T-helper 17 cell (primary cell): ENCODE results near the gene CHST11. TPM values are rescaled to one million over a fixed set of nuclear protein-coding genes. Genes with fewer than 3 reads are reported as not detected.

ENCODE experiments used
- ATAC-seq: fragments of 150-1000 bp; cut with Tn5 transposase; 2 replicates; pipeline ENCODE4 v1.10.0; 2021; ENCODE audit warnings: mild to moderate bottlenecking, moderate library complexity
- DNase-seq, 3 donors: peaks; one replicate each; pipeline versions ENCODE4 v3.0.0 to v3.0.0-alpha.2; 2020 to 2021
- H3K9me3 ChIP-seq: one replicate; pipeline ENCODE4 v1.7.0; 2013; ENCODE audit warnings: low read length, mild to moderate bottlenecking; ENCODE audit not compliant: control insufficient read depth, poor library complexity, severe bottlenecking
- H3K27ac Mint-ChIP-seq: one replicate; pipeline ENCODE4 v1.8.0; 2022; ENCODE audit warnings: mild to moderate bottlenecking, moderate library complexity, mixed read lengths
- H3K27me3 Mint-ChIP-seq: one replicate; pipeline ENCODE4 v1.8.0; 2022; ENCODE audit warnings: mixed read lengths
- H3K36me3 Mint-ChIP-seq: one replicate; pipeline ENCODE4 v1.8.0; 2022; ENCODE audit warnings: low read depth, mixed read lengths
- H3K4me1 Mint-ChIP-seq: one replicate; pipeline ENCODE4 v1.8.0; 2022; ENCODE audit warnings: mild to moderate bottlenecking, mixed read lengths
- H3K4me3 Mint-ChIP-seq: one replicate; pipeline ENCODE4 v1.8.0; 2022; ENCODE audit warnings: mild to moderate bottlenecking, moderate library complexity, mixed read lengths
- total RNA-seq, 4 donors: library from RNA in 2 of 4; stranded (reverse) in 2 of 4; gene quantifications; one replicate each; pipeline ENCODE4 v1.2.3 and lab custom pipeline; 2022 to 2026

The CHST11 gene
- total RNA-seq = 10 to 100 TPM; 76.6 to 78.3 TPM
- 132 to 165 reads per million in 2 donors for total RNA-seq (lab: John Stamatoyannopoulos, UW)

DNA sequence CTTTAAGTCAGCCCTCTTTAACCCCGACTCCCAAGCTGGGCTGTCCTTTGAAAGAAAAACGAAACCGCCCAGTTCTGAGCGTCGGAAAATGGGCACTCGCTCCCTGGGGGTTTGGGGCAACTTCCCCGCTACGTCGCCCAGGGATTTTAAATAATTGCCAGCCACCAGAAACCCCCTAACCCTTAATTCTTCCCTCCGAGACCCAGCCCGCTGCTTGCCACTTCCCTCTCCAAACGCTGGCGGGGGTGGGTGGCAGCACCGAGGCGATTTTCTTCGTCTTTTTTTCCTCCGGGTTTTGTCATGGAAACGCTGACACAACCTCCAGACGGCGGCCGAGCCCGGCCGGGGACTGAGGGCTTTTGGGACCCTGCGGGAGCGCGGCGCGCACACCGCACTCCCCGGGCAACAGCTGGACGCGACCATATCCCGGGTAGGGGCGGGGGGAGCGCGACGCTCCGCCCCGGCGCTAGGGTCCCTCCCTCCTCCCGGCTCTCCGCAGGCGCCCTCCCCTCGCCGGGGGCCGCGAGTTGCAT lies at the start of gene CHST11:
Gene CHST11 (plus strand): TSS at position 532 of the 533 bp plus-strand sequence.
- Mint-ChIP-seq H3K4me1 (peaks cover 30% of the 10 kb centered on the region), H3K27ac (peak within 1 kb of the TSS; percentile 99), H3K4me3 (peak within 1 kb of the TSS; percentile 97), H3K27me3 (no peaks in the 10 kb centered on the region), H3K36me3 (peaks cover 9% of the 10 kb centered on the region)
- peak; percentile 51 to 72 (median 66) for DNase-seq
- ATAC-seq = peak; percentile 73
- H3K9me3 ChIP-seq = no peaks in the 10 kb centered on the region

DNA sequence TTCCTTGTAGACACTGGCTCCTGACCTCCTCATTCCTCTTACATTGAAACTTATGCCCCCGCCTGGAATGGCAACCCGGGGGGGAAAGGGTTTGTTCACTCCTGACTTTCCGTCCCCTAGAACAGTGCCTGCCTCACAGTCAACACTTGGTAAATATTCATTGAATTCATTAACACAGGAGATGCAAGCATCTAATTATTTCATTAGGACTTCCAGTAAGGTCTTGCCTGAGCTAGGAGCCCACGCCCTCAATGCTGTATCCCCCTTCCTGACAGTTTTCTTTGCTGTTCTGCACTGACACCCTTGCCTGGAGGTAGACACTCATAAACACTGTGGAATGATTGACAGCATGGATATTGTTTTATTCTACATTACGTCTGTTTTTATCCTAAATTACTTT lies 49.3 kb upstream of the CHST11 start:
- H3K27ac Mint-ChIP-seq = no peak overlapping the region
- DNase-seq = no peak
- no peak for ATAC-seq
- H3K4me1 Mint-ChIP-seq = no peaks in the 10 kb centered on the region
- H3K4me3 Mint-ChIP-seq = no peak overlapping the region
- H3K9me3 ChIP-seq = no peaks in the 10 kb centered on the region
- H3K36me3 Mint-ChIP-seq = peaks cover 5% of the 10 kb centered on the region
- peaks cover 13% of the 10 kb centered on the region for H3K27me3 Mint-ChIP-seq

DNA sequence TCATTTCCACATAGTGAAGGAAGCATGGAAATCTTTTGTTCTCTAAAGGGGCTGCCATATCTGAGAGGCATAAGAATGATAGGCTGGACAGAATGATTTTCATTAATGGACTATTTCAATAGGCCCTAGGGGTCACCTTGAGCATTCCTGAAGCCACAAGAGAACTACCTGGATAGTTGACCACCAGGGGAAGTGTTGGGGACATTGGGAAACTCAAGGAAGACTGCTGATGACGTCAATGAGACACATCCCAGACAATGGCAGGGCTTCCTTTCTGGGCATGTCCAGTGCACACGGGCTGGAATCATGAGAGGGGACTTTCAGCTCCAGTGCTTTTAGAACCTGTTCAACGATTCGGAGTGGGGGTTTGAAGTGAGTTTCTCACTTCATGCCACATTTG lies 48.8 kb upstream of the CHST11 start:
- no peak overlapping the region for H3K4me3 Mint-ChIP-seq
- no peak overlapping the region for H3K27ac Mint-ChIP-seq
- peaks cover 17% of the 10 kb centered on the region for H3K27me3 Mint-ChIP-seq
- ATAC-seq (no peak), DNase-seq (no peak)
- peaks cover 5% of the 10 kb centered on the region for H3K36me3 Mint-ChIP-seq
- H3K9me3 ChIP-seq = no peaks in the 10 kb centered on the region
- no peaks in the 10 kb centered on the region for H3K4me1 Mint-ChIP-seq

DNA sequence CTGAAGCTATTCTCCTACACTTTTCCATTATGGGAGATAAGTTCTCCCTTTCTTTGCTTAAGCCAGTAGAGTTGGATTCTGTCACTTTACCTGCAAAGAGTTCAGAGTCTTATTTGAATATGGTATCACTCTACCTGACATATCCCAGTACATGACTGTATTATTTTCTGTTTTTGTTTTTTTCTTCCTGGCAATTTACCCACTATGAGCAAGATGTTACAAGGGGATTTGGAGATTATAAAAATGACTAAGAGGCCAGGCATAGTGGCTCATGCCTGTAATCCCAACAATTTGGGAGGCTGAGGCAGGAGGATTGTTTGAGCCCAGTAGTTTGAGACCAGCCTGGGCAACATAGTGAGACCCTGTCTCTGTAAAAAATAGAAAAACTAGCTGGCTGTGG lies 46.4 kb upstream of the CHST11 start:
- H3K27me3 Mint-ChIP-seq = peaks cover 20% of the 10 kb centered on the region
- ATAC-seq (no peak), DNase-seq (no peak)
- no peak overlapping the region for H3K4me3 Mint-ChIP-seq
- H3K27ac Mint-ChIP-seq = no peak overlapping the region
- H3K36me3 Mint-ChIP-seq = peaks cover 5% of the 10 kb centered on the region
- H3K9me3 ChIP-seq = no peaks in the 10 kb centered on the region
- no peaks in the 10 kb centered on the region for H3K4me1 Mint-ChIP-seq

DNA sequence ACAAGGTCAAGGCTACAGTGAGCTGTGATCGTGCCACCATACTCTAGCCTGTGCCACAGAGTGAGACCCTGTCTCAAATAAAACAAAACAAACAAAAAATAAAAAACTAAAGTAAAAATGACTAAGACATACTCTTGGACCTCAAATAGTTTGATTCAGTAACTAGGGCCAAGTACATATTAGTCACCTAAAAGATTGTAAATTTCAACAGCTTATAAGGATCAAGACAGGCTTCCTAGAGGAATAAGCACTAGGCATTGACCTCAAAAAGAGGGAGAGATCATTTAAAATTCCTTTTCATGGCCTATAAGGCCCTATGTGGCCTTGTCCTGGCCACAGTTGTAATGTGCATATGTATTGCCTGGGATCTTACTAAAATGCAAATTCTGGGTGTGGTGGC lies 46.0 kb upstream of the CHST11 start:
- Mint-ChIP-seq H3K4me1 (no peaks in the 10 kb centered on the region), H3K27ac (no peak overlapping the region), H3K4me3 (no peak overlapping the region), H3K27me3 (peaks cover 20% of the 10 kb centered on the region), H3K36me3 (peaks cover 5% of the 10 kb centered on the region)
- H3K9me3 ChIP-seq = no peaks in the 10 kb centered on the region
- DNase-seq (no peak), ATAC-seq (no peak)

DNA sequence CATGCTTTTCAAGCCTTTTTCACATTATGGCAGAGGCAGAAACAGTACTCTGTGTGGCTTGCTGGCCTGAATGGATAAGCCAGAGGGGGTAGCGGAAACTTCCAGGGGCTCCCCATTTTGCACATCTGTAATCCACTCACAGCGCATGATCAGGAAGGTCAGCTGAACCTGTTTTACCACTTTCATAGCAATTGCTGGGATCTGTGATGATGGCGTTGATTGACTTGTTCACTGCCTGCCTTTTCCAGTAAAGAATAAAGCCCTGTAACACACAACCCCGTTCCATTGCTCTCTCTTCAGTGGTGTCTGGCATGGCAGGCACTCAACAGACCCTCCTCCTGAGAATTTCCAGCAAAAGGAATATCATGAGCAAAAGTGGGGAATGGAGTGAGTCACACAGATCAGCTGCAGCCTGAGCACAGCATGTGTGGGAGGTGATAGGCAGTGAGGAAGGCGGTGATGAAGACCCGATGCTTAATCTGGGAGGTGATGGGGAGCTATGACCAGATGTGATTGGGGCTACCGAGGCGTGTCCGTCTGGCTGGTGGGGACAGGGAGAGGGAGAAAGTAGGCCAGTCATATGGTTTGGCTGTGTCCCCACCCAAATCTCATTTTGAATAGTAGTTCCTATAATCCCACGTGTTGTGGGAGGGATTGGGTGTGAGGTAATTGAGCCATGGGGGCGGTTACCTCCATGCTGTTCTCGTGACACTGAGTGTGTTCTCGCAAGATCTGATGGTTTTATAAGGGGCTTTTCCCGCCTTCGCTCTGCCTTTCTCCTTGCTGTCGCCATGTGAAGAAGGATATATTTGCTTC lies 44.7 kb upstream of the CHST11 start:
- H3K27ac Mint-ChIP-seq = no peak overlapping the region

DNA sequence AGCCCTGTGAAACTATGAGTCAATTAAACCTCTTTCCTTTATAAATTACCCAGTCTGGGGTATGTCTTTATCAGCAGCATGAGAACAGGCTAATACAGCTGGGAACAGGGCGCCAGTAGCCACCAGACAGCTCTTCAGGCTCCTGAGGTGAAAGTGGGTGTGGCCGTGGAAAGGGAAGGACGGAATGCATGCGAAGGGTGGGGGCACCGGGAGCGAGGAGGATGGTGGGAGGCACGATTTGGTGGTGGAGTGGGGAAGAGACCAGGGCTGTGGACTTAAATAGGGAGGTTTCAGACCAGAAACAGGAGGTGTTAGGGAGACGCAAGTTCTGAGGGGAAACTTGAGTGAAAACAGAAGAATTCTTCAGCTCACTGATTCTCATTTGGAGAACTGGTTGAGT lies 44.1 kb upstream of the CHST11 start:
- Mint-ChIP-seq H3K36me3 (peaks cover 2% of the 10 kb centered on the region), H3K27me3 (peaks cover 20% of the 10 kb centered on the region), H3K27ac (no peak overlapping the region), H3K4me3 (no peak overlapping the region), H3K4me1 (no peaks in the 10 kb centered on the region)
- ATAC-seq (no peak), DNase-seq (no peak)
- no peaks in the 10 kb centered on the region for H3K9me3 ChIP-seq

More for the DNA sequence above, 44.7 kb upstream of the CHST11 start:
- no peak for ATAC-seq
- Mint-ChIP-seq H3K36me3 (peaks cover 5% of the 10 kb centered on the region), H3K27me3 (peaks cover 20% of the 10 kb centered on the region), H3K4me3 (no peak overlapping the region), H3K4me1 (no peaks in the 10 kb centered on the region)
- H3K9me3 ChIP-seq = no peaks in the 10 kb centered on the region
- no peak for DNase-seq

DNA sequence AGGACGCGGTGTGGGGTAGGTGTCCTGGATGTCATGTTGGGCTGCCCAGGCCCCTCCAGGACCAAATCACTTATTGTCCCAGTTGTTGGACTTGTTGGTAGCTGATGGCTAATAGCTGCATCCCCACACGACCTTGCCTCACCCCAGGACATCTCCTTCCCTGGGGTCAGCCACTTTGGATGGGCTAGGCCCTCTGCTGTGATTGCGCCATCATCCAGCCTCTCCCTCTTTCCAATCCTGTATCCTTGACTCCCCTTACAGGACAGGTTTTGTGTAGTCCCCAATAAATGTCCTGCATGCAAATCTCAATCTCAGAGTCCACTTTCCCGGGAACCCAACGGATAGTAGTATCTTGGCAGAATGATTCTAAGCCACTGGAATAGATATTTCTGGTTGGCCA lies 43.4 kb upstream of the CHST11 start:
- DNase-seq (no peak), ATAC-seq (no peak)
- H3K27me3 Mint-ChIP-seq = peaks cover 15% of the 10 kb centered on the region
- H3K4me1 Mint-ChIP-seq = no peaks in the 10 kb centered on the region
- H3K9me3 ChIP-seq = no peaks in the 10 kb centered on the region
- H3K27ac Mint-ChIP-seq = no peak overlapping the region
- H3K36me3 Mint-ChIP-seq = peaks cover 2% of the 10 kb centered on the region
- H3K4me3 Mint-ChIP-seq = no peak overlapping the region

DNA sequence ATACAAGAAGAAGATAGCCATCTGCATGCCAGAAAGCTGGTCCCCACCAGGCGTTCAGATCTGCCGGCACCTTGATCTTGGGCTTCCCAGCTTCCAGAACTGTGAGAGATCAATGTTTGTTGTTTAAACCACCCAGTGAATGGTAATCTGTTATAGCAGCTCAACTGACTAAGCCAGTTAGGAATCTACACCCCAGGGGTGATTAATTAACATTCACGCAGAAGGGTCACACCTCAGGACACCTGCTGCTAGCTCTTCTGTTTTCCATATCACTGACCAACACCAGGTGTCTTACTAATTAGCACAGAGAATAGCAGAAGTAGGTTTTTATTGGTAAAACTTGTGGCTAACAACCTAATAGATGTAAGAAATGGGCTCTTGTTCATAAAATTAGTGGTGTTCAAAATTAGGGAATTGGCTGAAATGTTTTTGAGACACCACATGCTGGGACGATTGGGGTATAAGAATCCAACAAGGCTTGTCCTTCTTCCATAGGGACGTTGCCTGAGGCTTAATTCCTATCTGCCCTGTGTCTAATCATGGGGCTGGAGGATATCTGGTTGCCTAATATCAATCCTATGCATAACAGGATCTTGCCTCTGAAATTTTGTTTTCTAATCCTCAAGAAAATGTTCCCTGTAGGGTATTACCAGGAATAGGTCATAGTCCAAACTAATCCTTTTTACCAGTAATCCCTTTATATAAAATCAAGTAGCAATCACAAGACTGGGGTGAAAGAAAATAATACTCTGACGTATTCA lies 42.0 kb upstream of the CHST11 start:
- H3K9me3 ChIP-seq = no peaks in the 10 kb centered on the region
- H3K36me3 Mint-ChIP-seq = peaks cover 2% of the 10 kb centered on the region
- H3K4me1 Mint-ChIP-seq = no peaks in the 10 kb centered on the region
- H3K4me3 Mint-ChIP-seq = no peak overlapping the region
- peaks cover 15% of the 10 kb centered on the region for H3K27me3 Mint-ChIP-seq
- ATAC-seq (no peak), DNase-seq (no peak)
- H3K27ac Mint-ChIP-seq = no peak overlapping the region

DNA sequence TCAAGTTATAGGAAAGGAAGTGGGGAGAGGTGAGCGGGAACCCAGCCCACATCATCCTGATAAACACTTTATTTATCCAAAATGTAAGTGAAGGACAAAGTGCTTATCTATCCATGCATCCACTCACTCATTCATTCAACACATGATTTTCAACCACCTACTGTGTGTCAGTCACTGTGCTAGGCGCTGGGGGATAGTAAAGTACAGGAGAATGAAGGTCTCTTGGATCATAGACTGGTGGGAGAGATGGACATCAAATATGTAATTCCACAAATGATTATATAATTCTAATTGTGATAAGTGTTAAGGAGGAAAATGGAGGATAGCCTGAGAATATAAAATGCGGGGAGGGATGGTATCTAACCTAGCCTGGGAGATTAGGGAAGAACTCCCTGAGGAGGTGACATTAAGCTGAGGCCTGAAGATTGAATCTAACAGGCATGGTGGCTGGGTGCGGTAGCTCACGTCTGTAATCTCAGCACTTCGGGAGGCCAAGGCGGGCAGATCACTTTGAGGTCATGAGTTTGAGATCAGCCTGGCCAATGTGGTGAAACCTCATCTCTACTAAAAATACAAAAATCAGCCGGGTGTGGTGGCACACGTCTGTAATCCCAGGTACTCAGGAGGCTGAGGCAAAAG lies 41.3 kb upstream of the CHST11 start:
- DNase-seq (no peak), ATAC-seq (no peak)
- no peak overlapping the region for H3K4me3 Mint-ChIP-seq
- H3K36me3 Mint-ChIP-seq = peaks cover 2% of the 10 kb centered on the region
- no peaks in the 10 kb centered on the region for H3K4me1 Mint-ChIP-seq
- H3K27ac Mint-ChIP-seq = no peak overlapping the region
- peaks cover 15% of the 10 kb centered on the region for H3K27me3 Mint-ChIP-seq
- H3K9me3 ChIP-seq = no peaks in the 10 kb centered on the region

DNA sequence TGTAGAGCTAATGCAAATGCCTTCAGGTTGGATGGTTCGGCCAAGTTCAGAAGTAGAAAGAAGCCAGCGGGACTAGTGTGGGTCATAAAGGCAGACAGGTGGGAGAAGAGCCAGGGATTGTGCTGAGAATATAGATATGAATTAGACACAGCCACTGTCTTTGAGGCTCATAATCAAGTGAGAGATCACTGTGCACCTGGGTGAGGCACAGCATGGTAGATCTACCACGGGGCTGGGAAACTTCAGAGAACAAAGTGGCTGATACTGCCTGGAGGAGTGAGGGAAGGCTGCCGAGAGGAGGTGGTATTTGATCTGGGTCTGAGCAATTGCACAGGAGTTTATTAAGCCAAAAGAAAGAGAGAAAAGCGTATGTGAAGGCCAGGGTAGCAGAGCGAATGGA lies 40.6 kb upstream of the CHST11 start:
- Mint-ChIP-seq H3K27me3 (peaks cover 15% of the 10 kb centered on the region), H3K4me1 (peaks cover 3% of the 10 kb centered on the region), H3K4me3 (no peak overlapping the region), H3K27ac (no peak overlapping the region), H3K36me3 (peaks cover 2% of the 10 kb centered on the region)
- DNase-seq (no peak), ATAC-seq (no peak)
- no peaks in the 10 kb centered on the region for H3K9me3 ChIP-seq

DNA sequence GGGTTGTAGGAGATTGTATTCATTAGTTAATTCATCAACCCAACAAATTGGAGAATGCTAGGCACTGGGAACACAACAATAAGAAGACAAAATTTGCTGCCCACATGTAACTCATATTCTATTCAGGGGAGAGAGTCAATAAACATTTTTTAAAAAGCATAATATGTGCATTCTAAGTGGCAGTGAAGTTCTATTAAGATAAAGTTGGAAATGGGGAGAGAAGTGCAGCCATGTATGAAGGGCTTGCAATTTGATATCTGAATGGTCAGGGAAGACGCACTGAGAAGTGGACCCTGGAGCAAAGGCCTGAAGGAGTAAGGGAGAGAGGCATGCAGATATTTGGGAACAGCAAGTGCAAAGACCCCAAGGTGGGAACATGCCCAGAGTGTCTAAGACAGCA lies 40.2 kb upstream of the CHST11 start:
- Mint-ChIP-seq H3K27me3 (peaks cover 14% of the 10 kb centered on the region), H3K4me3 (no peak overlapping the region), H3K27ac (no peak overlapping the region), H3K4me1 (peaks cover 5% of the 10 kb centered on the region), H3K36me3 (peaks cover under 1% of the 10 kb centered on the region)
- DNase-seq (no peak), ATAC-seq (no peak)
- H3K9me3 ChIP-seq = no peaks in the 10 kb centered on the region

DNA sequence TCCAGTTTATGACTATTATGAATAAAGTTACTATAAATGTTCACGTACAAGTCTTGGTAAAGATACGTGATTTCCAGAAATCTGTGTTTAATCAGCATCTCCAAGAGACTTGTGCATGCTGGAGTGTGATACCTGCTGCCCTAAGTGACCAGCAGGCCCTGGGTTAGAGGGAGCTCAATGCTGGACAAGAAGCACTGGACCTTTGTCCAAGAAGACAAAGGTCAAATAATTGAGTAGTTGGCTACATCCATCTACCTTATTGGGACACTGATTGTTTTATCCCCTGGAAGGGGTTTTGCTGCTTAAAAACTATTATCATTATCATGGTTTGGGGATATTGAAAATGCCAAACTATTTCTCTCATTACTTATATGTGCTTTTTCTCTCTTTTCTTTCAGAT lies 37.0 kb upstream of the CHST11 start:
- no peak for ATAC-seq
- Mint-ChIP-seq H3K27ac (no peak overlapping the region), H3K27me3 (no peaks in the 10 kb centered on the region), H3K4me1 (peaks cover 5% of the 10 kb centered on the region), H3K36me3 (no peaks in the 10 kb centered on the region), H3K4me3 (no peak overlapping the region)
- no peaks in the 10 kb centered on the region for H3K9me3 ChIP-seq
- no peak for DNase-seq
